Fibroblast of skin of scalp (primary cell): ENCODE results near the gene NAPB.

ENCODE experiments used
- DNase-seq: peaks from one replicate; pipeline ENCODE4 v3.0.0-alpha.2; 2013

NAPB gene

GRCh38 chr20:23404196-23404595 lies 17.1 kb downstream of the NAPB start:
- no peak for DNase-seq

GRCh38 chr20:23403751-23404150 lies 17.5 kb downstream of the NAPB start:
- no peak for DNase-seq

- DNase-seq = no peak
These were observed 20.2 kb downstream of the NAPB start for GRCh38 chr20:23401051-23401450.

GRCh38 chr20:23399568-23400241 lies 21.6 kb downstream of the NAPB start:
- DNase-seq = peak; percentile 24

- DNase-seq = peak; percentile 31
These were observed 23.3 kb downstream of the NAPB start for GRCh38 chr20:23397961-23398360.

GRCh38 chr20:23396950-23397627 lies 24.2 kb downstream of the NAPB start:
- no peak for DNase-seq

GRCh38 chr20:23393996-23394775 lies 27.1 kb downstream of the NAPB start:
- no peak for DNase-seq

GRCh38 chr20:23391707-23392310 lies 29.5 kb downstream of the NAPB start:
- DNase-seq = no peak

- no peak for DNase-seq
These were observed 31.1 kb downstream of the NAPB start for GRCh38 chr20:23390091-23390774.

- DNase-seq = no peak
These were observed 34.2 kb downstream of the NAPB start for GRCh38 chr20:23387118-23387443.

- DNase-seq = no peak
These were observed 34.8 kb downstream of the NAPB start for GRCh38 chr20:23386304-23387117.

- DNase-seq = no peak
These were observed 39.4 kb downstream of the NAPB start for GRCh38 chr20:23381876-23382275.

GRCh38 chr20:23379772-23380171 lies 41.5 kb downstream of the NAPB start:
- no peak for DNase-seq

GRCh38 chr20:23375827-23376226 lies 45.5 kb downstream of the NAPB start:
- DNase-seq = no peak

- DNase-seq = no peak
These were observed 46.8 kb downstream of the NAPB start for GRCh38 chr20:23374441-23374840.

- DNase-seq = no peak
These were observed 49.8 kb downstream of the NAPB start for GRCh38 chr20:23371496-23371895.

- DNase-seq = no peak
These were observed 50.4 kb downstream of the NAPB start for GRCh38 chr20:23370873-23371272.

- no peak for DNase-seq
These were observed 51.0 kb downstream of the NAPB start for GRCh38 chr20:23370274-23370673.

- DNase-seq = no peak
These were observed 52.0 kb downstream of the NAPB start for GRCh38 chr20:23369072-23369823.

GRCh38 chr20:23368316-23369071 lies 52.8 kb downstream of the NAPB start:
- DNase-seq = peak; percentile 27
